Activated T-helper 1 cell treated with anti-CD3 and anti-CD28 coated beads, Interleukin-12 subunit alpha, Interleukin-12 subunit beta, Interleukin-2, Interleukin-4 antibody, amounts not matched to agents 30 ng/mL and 10 ng/mL and 1 ng/mL, durations not matched to agents 14 hours and 24 hours and 36 hours (primary cell): ENCODE measurements around the gene TRABD2B. TPM values are rescaled to one million over a fixed set of nuclear protein-coding genes. Genes with fewer than 3 reads are reported as not detected.

ENCODE experiments used
- DNase-seq: peaks from one replicate; pipeline ENCODE4 v3.0.0; 2021; ENCODE audit warnings: low spot score
- H3K27ac Mint-ChIP-seq: one replicate; pipeline ENCODE4 v1.8.0; 2021; ENCODE audit warnings: mild to moderate bottlenecking, mixed read lengths
- H3K27me3 Mint-ChIP-seq: one replicate; pipeline ENCODE4 v1.8.0; 2022; ENCODE audit warnings: mild to moderate bottlenecking, moderate library complexity, mixed read lengths; ENCODE audit not compliant: insufficient read depth
- H3K36me3 Mint-ChIP-seq: one replicate; pipeline ENCODE4 v1.8.0; 2021; ENCODE audit warnings: low read depth, mixed read lengths
- H3K4me1 Mint-ChIP-seq: one replicate; pipeline ENCODE4 v1.8.0; 2021; ENCODE audit warnings: low read depth, mixed read lengths
- H3K4me3 Mint-ChIP-seq: one replicate; pipeline ENCODE4 v1.8.0; 2021; ENCODE audit warnings: mild to moderate bottlenecking, moderate library complexity, mixed read lengths
- H3K9me3 Mint-ChIP-seq: one replicate; pipeline ENCODE4 v1.8.0; 2021; ENCODE audit warnings: mixed read lengths
- intact Hi-C: fragments of 100-400 bp; cut with micrococcal nuclease; formaldehyde crosslinking; loops from one replicate; pipeline ENCODE4 v1.15.1; 2024
- total RNA-seq: library from RNA; stranded (reverse); gene quantifications from 2 replicates; pipeline ENCODE4 v1.2.3, GENCODE V29; 2022

Gene TRABD2B
- total RNA-seq, 1 donor from 2014 or later: not detected

- no peak for DNase-seq
- peaks cover 6% of the 10 kb centered on the region for H3K27me3 Mint-ChIP-seq
- intact Hi-C loops: no loop called here
- H3K9me3 Mint-ChIP-seq: no peaks in the 10 kb centered on the region
- H3K4me1 Mint-ChIP-seq: no peaks in the 10 kb centered on the region
- H3K27ac Mint-ChIP-seq: no peak overlapping the region
- no peaks in the 10 kb centered on the region for H3K36me3 Mint-ChIP-seq
- no peak overlapping the region for H3K4me3 Mint-ChIP-seq
These were observed 219.9 kb downstream of the TRABD2B start for GRCh38 chr1:47777322-47777721.

GRCh38 chr1:47776667-47777131, 220.5 kb downstream of the TRABD2B start:
- no peak overlapping the region for H3K27ac Mint-ChIP-seq
- H3K4me3 Mint-ChIP-seq: no peak overlapping the region
- H3K9me3 Mint-ChIP-seq: no peaks in the 10 kb centered on the region
- peaks cover 6% of the 10 kb centered on the region for H3K27me3 Mint-ChIP-seq
- DNase-seq: no peak
- intact Hi-C loops: no loop called here
- no peaks in the 10 kb centered on the region for H3K4me1 Mint-ChIP-seq
- H3K36me3 Mint-ChIP-seq: no peaks in the 10 kb centered on the region

GRCh38 chr1:47774986-47775834, 222.0 kb downstream of the TRABD2B start:
- Mint-ChIP-seq H3K27ac (no peak overlapping the region), H3K4me1 (no peaks in the 10 kb centered on the region), H3K27me3 (peaks cover 6% of the 10 kb centered on the region), H3K36me3 (no peaks in the 10 kb centered on the region), H3K4me3 (no peak overlapping the region), H3K9me3 (no peaks in the 10 kb centered on the region)
- intact Hi-C loops: no loop called here
- no peak for DNase-seq

- Mint-ChIP-seq H3K9me3 (no peaks in the 10 kb centered on the region), H3K27me3 (peaks cover 8% of the 10 kb centered on the region), H3K4me1 (no peaks in the 10 kb centered on the region), H3K4me3 (no peak overlapping the region), H3K36me3 (no peaks in the 10 kb centered on the region), H3K27ac (no peak overlapping the region)
- intact Hi-C loops: no loop called here
- DNase-seq: no peak
These were observed 224.1 kb downstream of the TRABD2B start for GRCh38 chr1:47772960-47773682.

GRCh38 chr1:47772281-47772680, 224.9 kb downstream of the TRABD2B start:
- Mint-ChIP-seq H3K36me3 (no peaks in the 10 kb centered on the region), H3K9me3 (no peaks in the 10 kb centered on the region), H3K27ac (no peak overlapping the region), H3K27me3 (peaks cover 8% of the 10 kb centered on the region), H3K4me1 (no peaks in the 10 kb centered on the region), H3K4me3 (no peak overlapping the region)
- intact Hi-C loops: no loop called here
- DNase-seq: no peak

GRCh38 chr1:47771751-47772150, 225.4 kb downstream of the TRABD2B start:
- no peak for DNase-seq
- Mint-ChIP-seq H3K27ac (no peak overlapping the region), H3K4me3 (no peak overlapping the region), H3K36me3 (no peaks in the 10 kb centered on the region), H3K27me3 (peaks cover 8% of the 10 kb centered on the region), H3K4me1 (no peaks in the 10 kb centered on the region), H3K9me3 (no peaks in the 10 kb centered on the region)
- intact Hi-C loops: no loop called here

GRCh38 chr1:47769983-47770382, 227.2 kb downstream of the TRABD2B start:
- no peak for DNase-seq
- H3K36me3 Mint-ChIP-seq: no peaks in the 10 kb centered on the region
- no peaks in the 10 kb centered on the region for H3K9me3 Mint-ChIP-seq
- no peak overlapping the region for H3K27ac Mint-ChIP-seq
- no peaks in the 10 kb centered on the region for H3K4me1 Mint-ChIP-seq
- peaks cover 4% of the 10 kb centered on the region for H3K27me3 Mint-ChIP-seq
- intact Hi-C loops: no loop called here
- no peak overlapping the region for H3K4me3 Mint-ChIP-seq

GRCh38 chr1:47769295-47769694, 227.9 kb downstream of the TRABD2B start:
- H3K9me3 Mint-ChIP-seq: no peaks in the 10 kb centered on the region
- intact Hi-C loops: no loop called here
- H3K4me3 Mint-ChIP-seq: no peak overlapping the region
- H3K27me3 Mint-ChIP-seq: peaks cover 3% of the 10 kb centered on the region
- H3K4me1 Mint-ChIP-seq: no peaks in the 10 kb centered on the region
- H3K27ac Mint-ChIP-seq: no peak overlapping the region
- DNase-seq: no peak
- H3K36me3 Mint-ChIP-seq: no peaks in the 10 kb centered on the region

- Mint-ChIP-seq H3K4me3 (no peak overlapping the region), H3K9me3 (no peaks in the 10 kb centered on the region), H3K4me1 (no peaks in the 10 kb centered on the region), H3K27me3 (peaks cover 6% of the 10 kb centered on the region), H3K36me3 (no peaks in the 10 kb centered on the region), H3K27ac (no peak overlapping the region)
- intact Hi-C loops: no loop called here
- no peak for DNase-seq
These were observed 229.5 kb downstream of the TRABD2B start for GRCh38 chr1:47767741-47768100.

- no peaks in the 10 kb centered on the region for H3K4me1 Mint-ChIP-seq
- intact Hi-C loops: no loop called here
- peaks cover 6% of the 10 kb centered on the region for H3K27me3 Mint-ChIP-seq
- H3K9me3 Mint-ChIP-seq: no peaks in the 10 kb centered on the region
- DNase-seq: no peak
- no peaks in the 10 kb centered on the region for H3K36me3 Mint-ChIP-seq
- no peak overlapping the region for H3K27ac Mint-ChIP-seq
- H3K4me3 Mint-ChIP-seq: no peak overlapping the region
These were observed 230.1 kb downstream of the TRABD2B start for GRCh38 chr1:47766832-47767740.

GRCh38 chr1:47765742-47766485, 231.3 kb downstream of the TRABD2B start:
- intact Hi-C loops: no loop called here
- Mint-ChIP-seq H3K4me3 (no peak overlapping the region), H3K27me3 (peaks cover 6% of the 10 kb centered on the region), H3K9me3 (no peaks in the 10 kb centered on the region), H3K36me3 (no peaks in the 10 kb centered on the region), H3K27ac (no peak overlapping the region), H3K4me1 (no peaks in the 10 kb centered on the region)
- DNase-seq: no peak

- Mint-ChIP-seq H3K27ac (no peak overlapping the region), H3K9me3 (no peaks in the 10 kb centered on the region), H3K4me1 (no peaks in the 10 kb centered on the region), H3K4me3 (no peak overlapping the region), H3K27me3 (peaks cover 6% of the 10 kb centered on the region), H3K36me3 (no peaks in the 10 kb centered on the region)
- intact Hi-C loops: no loop called here
- DNase-seq: no peak
These were observed 231.9 kb downstream of the TRABD2B start for GRCh38 chr1:47765236-47765635.
